Panc1 (cell line): ENCODE results near the gene ZNF662. TPM values are rescaled to one million over a fixed set of nuclear protein-coding genes. Genes with fewer than 3 reads are reported as not detected.

Experiments
- ATAC-seq: fragments of 200-7000 bp; cut with Tn5 transposase; 2 replicates; pipeline ENCODE4 v1.9.1; 2020; ENCODE audit warnings: mild to moderate bottlenecking, moderate library complexity
- BruUV-seq: library from RNA; stranded (reverse); fragments of 400-500 nt; replicated peaks from 2 replicates; lab custom pipeline; 2021; lab: Mats Ljungman, UMichigan
- CTCF ChIA-PET: fragments of 300-600 bp; sonication (Branson Sonifier 250); formaldehyde crosslinking; loops from one replicate; lab custom pipeline; 2022; ENCODE audit warnings: antibody characterized with exemption; lab: Charles Lee
- POLR2A ChIA-PET: fragments of 300-600 bp; sonication (Branson Sonifier 250); formaldehyde crosslinking; loops from one replicate; lab custom pipeline; 2022; ENCODE audit warnings: antibody characterized with exemption; lab: Charles Lee
- DNase-seq: peaks from one replicate; pipeline ENCODE4 v3.0.0-alpha.2; 2010; ENCODE audit warnings: low read depth, low spot score
- H3K27ac ChIP-seq: 2 replicates; pipeline ENCODE4 v1.5.1; 2011; ENCODE audit warnings: mild to moderate bottlenecking, low read length, inconsistent platforms
- H3K27me3 ChIP-seq: fragments of 200-500 bp; sonication (Bioruptor generic); 2 replicates; pipeline ENCODE4 v1.6.0; 2014; ENCODE audit warnings: low read length, inconsistent platforms; ENCODE audit not compliant: control insufficient read depth, insufficient read depth
- H3K36me3 ChIP-seq: fragments of 200-500 bp; sonication (Bioruptor generic); 2 replicates; pipeline ENCODE4 v1.5.1; 2014; ENCODE audit warnings: inconsistent platforms, mild to moderate bottlenecking, low read length, moderate library complexity; ENCODE audit not compliant: control insufficient read depth, insufficient read depth
- H3K4me1 ChIP-seq: 2 replicates; pipeline ENCODE4 v1.5.1; 2011; ENCODE audit warnings: inconsistent platforms, mild to moderate bottlenecking, low read length, moderate library complexity; ENCODE audit not compliant: control insufficient read depth, insufficient read depth
- H3K4me3 ChIP-seq, 2 experiments: 2 replicates each; pipeline ENCODE4 v1.5.1; 2011 to 2012; ENCODE audit warnings: low read depth in 2 of 2, low read length in 2 of 2, mild to moderate bottlenecking in 2 of 2, inconsistent platforms in 1 of 2, moderate library complexity in 1 of 2
- H3K9me3 ChIP-seq: fragments of 200-500 bp; sonication (Bioruptor generic); 2 replicates; pipeline ENCODE4 v1.5.1; 2014; ENCODE audit warnings: low read depth, mild to moderate bottlenecking, inconsistent platforms, low read length, moderate library complexity; ENCODE audit not compliant: control insufficient read depth, insufficient read depth
- POLR2AphosphoS5 ChIP-seq: IDR thresholded peaks from 2 replicates; pipeline ENCODE4 v1.6.1; 2012; ENCODE audit warnings: mild to moderate bottlenecking, low read depth, low read length, moderate library complexity
- SIN3A ChIP-seq: IDR thresholded peaks from 2 replicates; pipeline ENCODE4 v1.6.1; 2012; ENCODE audit warnings: low read depth, mild to moderate bottlenecking, low read length, moderate library complexity, borderline replicate concordance; ENCODE audit not compliant: insufficient read depth
- TCF7L2 ChIP-seq: IDR thresholded peaks from 2 replicates; pipeline ENCODE4 v1.6.1; 2011; ENCODE audit warnings: mild to moderate bottlenecking, low read depth, low read length, inconsistent platforms
- in situ Hi-C: cut with HindIII; loops from 2 replicates; pipeline ENCODE4 v1.10.0; 2016; ENCODE audit warnings: low sequenced_read_pairs, low pct_unique_long_range_greater_than_20kb
- intact Hi-C: fragments of 100-400 bp; cut with micrococcal nuclease; formaldehyde crosslinking; loops from one replicate; pipeline ENCODE4 v1.10.0; 2022; ENCODE audit not compliant: unreplicated experiment
- total RNA-seq: library from RNA; stranded (reverse); gene quantifications from one replicate; pipeline ENCODE4 v1.2.1, GENCODE V29; 2021; ENCODE audit not compliant: unreplicated experiment
- TF ChIP-seq, protein P1 (sequence below): fragments of 450-650 bp; IDR thresholded peaks from 2 replicates; pipeline ENCODE4 v1.5.1; 2017; ENCODE audit warnings: mild to moderate bottlenecking
- TF ChIP-seq, protein P2 (sequence below), 2 experiments: IDR thresholded peaks; 2 replicates each; pipeline ENCODE4 v1.6.1; 2011 to 2012; ENCODE audit warnings: low read depth in 2 of 2, control low read depth in 1 of 2, low read length in 1 of 2, mild to moderate bottlenecking in 1 of 2, moderate library complexity in 1 of 2; ENCODE audit not compliant: insufficient read depth in 1 of 2

The ZNF662 gene
- total RNA-seq, 1 experiment from 2014 or later, result not detected

DNA sequence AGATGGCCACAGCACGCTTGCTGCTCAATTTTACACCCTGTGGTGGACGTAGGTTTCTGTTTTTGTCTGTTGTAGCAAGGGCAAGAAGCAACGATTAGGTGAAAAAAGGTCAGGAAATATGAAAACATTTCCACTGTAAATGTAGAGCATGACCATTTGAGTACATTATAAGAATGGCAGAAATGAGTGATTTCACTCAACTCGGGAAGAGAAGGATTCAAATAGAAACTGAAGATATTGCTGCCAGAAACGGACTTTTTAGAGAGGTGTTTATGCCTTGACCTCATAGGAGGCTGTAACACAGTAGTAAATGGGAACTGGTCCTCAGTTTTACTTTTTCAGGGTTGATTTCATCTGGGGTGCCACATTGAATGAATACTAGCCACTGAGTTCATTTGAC lies 40.1 kb downstream of the ZNF662 start:
- CTCF ChIA-PET, result no interaction called here
- ATAC-seq (no peak), DNase-seq (no peak)
- intact Hi-C loops (no loop called here), in situ Hi-C loops (no loop called here)
- no peak overlapping the region for H3K4me3 ChIP-seq
- BruUV-seq, result no TSS peak
- POLR2A ChIA-PET, result no interaction called here
- H3K4me1 ChIP-seq, result no peaks in the 10 kb centered on the region
- TF ChIP-seq, protein P1, sequence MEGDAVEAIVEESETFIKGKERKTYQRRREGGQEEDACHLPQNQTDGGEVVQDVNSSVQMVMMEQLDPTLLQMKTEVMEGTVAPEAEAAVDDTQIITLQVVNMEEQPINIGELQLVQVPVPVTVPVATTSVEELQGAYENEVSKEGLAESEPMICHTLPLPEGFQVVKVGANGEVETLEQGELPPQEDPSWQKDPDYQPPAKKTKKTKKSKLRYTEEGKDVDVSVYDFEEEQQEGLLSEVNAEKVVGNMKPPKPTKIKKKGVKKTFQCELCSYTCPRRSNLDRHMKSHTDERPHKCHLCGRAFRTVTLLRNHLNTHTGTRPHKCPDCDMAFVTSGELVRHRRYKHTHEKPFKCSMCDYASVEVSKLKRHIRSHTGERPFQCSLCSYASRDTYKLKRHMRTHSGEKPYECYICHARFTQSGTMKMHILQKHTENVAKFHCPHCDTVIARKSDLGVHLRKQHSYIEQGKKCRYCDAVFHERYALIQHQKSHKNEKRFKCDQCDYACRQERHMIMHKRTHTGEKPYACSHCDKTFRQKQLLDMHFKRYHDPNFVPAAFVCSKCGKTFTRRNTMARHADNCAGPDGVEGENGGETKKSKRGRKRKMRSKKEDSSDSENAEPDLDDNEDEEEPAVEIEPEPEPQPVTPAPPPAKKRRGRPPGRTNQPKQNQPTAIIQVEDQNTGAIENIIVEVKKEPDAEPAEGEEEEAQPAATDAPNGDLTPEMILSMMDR, result no peak
- TF ChIP-seq, protein P2, sequence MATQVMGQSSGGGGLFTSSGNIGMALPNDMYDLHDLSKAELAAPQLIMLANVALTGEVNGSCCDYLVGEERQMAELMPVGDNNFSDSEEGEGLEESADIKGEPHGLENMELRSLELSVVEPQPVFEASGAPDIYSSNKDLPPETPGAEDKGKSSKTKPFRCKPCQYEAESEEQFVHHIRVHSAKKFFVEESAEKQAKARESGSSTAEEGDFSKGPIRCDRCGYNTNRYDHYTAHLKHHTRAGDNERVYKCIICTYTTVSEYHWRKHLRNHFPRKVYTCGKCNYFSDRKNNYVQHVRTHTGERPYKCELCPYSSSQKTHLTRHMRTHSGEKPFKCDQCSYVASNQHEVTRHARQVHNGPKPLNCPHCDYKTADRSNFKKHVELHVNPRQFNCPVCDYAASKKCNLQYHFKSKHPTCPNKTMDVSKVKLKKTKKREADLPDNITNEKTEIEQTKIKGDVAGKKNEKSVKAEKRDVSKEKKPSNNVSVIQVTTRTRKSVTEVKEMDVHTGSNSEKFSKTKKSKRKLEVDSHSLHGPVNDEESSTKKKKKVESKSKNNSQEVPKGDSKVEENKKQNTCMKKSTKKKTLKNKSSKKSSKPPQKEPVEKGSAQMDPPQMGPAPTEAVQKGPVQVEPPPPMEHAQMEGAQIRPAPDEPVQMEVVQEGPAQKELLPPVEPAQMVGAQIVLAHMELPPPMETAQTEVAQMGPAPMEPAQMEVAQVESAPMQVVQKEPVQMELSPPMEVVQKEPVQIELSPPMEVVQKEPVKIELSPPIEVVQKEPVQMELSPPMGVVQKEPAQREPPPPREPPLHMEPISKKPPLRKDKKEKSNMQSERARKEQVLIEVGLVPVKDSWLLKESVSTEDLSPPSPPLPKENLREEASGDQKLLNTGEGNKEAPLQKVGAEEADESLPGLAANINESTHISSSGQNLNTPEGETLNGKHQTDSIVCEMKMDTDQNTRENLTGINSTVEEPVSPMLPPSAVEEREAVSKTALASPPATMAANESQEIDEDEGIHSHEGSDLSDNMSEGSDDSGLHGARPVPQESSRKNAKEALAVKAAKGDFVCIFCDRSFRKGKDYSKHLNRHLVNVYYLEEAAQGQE (IDR thresholded peaks at IDR 0.05; ENCODE audit: insufficient read depth in 1 of 2, low read depth in 2 of 2, low read length in 1 of 2), result no peak
- TF ChIP-seq SIN3A, result no peak
- no peak for TF ChIP-seq TCF7L2
- TF ChIP-seq POLR2AphosphoS5, result no peak
- H3K36me3 ChIP-seq, result no peaks in the 10 kb centered on the region
- H3K9me3 ChIP-seq, result no peaks in the 10 kb centered on the region
- H3K27me3 ChIP-seq, result peaks cover 2% of the 10 kb centered on the region; the same call in 1 of the 2 replicates
- H3K27ac ChIP-seq, result no peak overlapping the region

DNA sequence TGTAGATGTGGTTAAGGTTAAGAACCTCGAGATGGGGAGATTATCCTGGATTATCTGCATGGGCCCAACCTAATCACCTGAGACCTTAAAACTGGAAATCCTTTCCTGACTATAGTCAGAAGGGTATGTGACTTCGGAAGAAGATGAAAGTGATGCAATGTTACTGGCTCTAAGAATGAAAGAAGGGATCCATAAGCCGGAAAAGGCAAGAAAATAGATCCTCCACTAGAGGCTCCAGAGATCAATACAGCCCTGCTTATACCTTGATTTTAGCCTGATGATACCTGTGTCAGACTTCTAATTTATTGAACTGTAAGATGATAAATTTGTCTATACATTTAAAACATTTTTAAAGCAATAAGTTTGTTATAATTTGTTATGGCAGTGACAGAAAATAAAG lies 51.6 kb downstream of the ZNF662 start:
- no peak for TF ChIP-seq POLR2AphosphoS5
- no peak for TF ChIP-seq TCF7L2
- TF ChIP-seq, protein P2 (IDR thresholded peaks at IDR 0.05; ENCODE audit: insufficient read depth in 1 of 2, low read depth in 2 of 2, low read length in 1 of 2), result no peak
- TF ChIP-seq, protein P1, result no peak
- H3K27me3 ChIP-seq, result no peaks in the 10 kb centered on the region; the same call in 1 of the 2 replicates
- in situ Hi-C loops, result no loop called here
- H3K4me1 ChIP-seq, result no peaks in the 10 kb centered on the region
- no peak for ATAC-seq
- no peaks in the 10 kb centered on the region for H3K36me3 ChIP-seq
- no peak overlapping the region for H3K27ac ChIP-seq
- no TSS peak for BruUV-seq
- intact Hi-C loops, result no loop called here
- no peak for DNase-seq
- no peaks in the 10 kb centered on the region for H3K9me3 ChIP-seq
- ChIA-PET POLR2A (no interaction called here), CTCF (no interaction called here)
- H3K4me3 ChIP-seq, result no peak overlapping the region
